HCT116 (cell line): ENCODE measurements around the gene NACC2. TPM values are rescaled to one million over a fixed set of nuclear protein-coding genes. Genes with fewer than 3 reads are reported as not detected.

ENCODE experiments used
- ATAC-seq: fragments of 200-7000 bp; cut with Tn5 transposase; 2 replicates; pipeline ENCODE4 v1.9.1; 2020; ENCODE audit warnings: mild to moderate bottlenecking, moderate library complexity
- BruUV-seq: library from RNA; stranded (reverse); fragments of 400-500 nt; replicated peaks from 2 replicates; lab custom pipeline; 2021; lab: Mats Ljungman, UMichigan
- CTCF ChIA-PET: fragments of 300-600 bp; sonication (Branson Sonifier 250); formaldehyde crosslinking; loops from one replicate; lab custom pipeline; 2021; ENCODE audit warnings: antibody characterized with exemption; lab: Charles Lee
- POLR2A ChIA-PET: fragments of 300-600, 350-600 bp; sonication (Branson Sonifier 250); formaldehyde crosslinking; loops from one replicate; lab custom pipeline; 2021; ENCODE audit warnings: antibody characterized with exemption; lab: Charles Lee
- RAD21 ChIA-PET, 2 experiments: fragments of 300-600 bp; sonication (Branson Sonifier 250); formaldehyde crosslinking; loops; one replicate each; lab custom pipeline; 2023; ENCODE audit warnings: low total read pairs in 2 of 2; ENCODE audit not compliant: uncharacterized antibody in 2 of 2, unreplicated experiment in 2 of 2, low non-redundant PET in 1 of 2; lab: Charles Lee
- DNase-seq: peaks from one replicate; pipeline ENCODE4 v3.0.0-alpha.2; 2010; ENCODE audit warnings: low read depth, low spot score
- H2AFZ ChIP-seq: fragments of 200-600 bp; shearing (Covaris generic), sonication (generic); 2 replicates; pipeline ENCODE4 v1.6.1; 2017; ENCODE audit warnings: low read depth, mixed run types, mixed read lengths, antibody characterized with exemption, low read length; ENCODE audit not compliant: poor library complexity, severe bottlenecking
- H3K27ac ChIP-seq: 2 replicates; pipeline ENCODE4 v1.5.1; 2012; ENCODE audit warnings: low read depth, low read length
- H3K27me3 ChIP-seq: fragments of 200-600 bp; sonication (generic); 2 replicates; pipeline ENCODE4 v1.6.1; 2016; ENCODE audit warnings: mixed run types, low read length, mixed read lengths; ENCODE audit not compliant: insufficient read depth
- H3K36me3 ChIP-seq, 2 experiments: fragments of 200-500 bp in 1 of 2; fragments of 200-600 bp in 1 of 2; sonication (Bioruptor generic) in 1 of 2; sonication (generic) in 1 of 2; 2 replicates each; pipeline versions ENCODE4 v1.5.1 to v1.6.1; 2014 to 2016; ENCODE audit warnings: low read length in 2 of 2, inconsistent platforms in 1 of 2, mixed read lengths in 1 of 2, mixed run types in 1 of 2; ENCODE audit not compliant: insufficient read depth in 2 of 2, control insufficient read depth in 1 of 2
- H3K4me1 ChIP-seq, 2 experiments: fragments of 200-600 bp in 1 of 2; sonication (generic) in 1 of 2; 2 replicates each; pipeline versions ENCODE4 v1.5.1 to v1.6.1; 2012 to 2017; ENCODE audit warnings: low read length in 2 of 2, inconsistent platforms in 1 of 2, mild to moderate bottlenecking in 1 of 2, mixed read lengths in 1 of 2, mixed run types in 1 of 2, moderate library complexity in 1 of 2; ENCODE audit not compliant: insufficient read depth in 2 of 2, control insufficient read depth in 1 of 2
- H3K4me2 ChIP-seq: fragments of 200-600 bp; sonication (generic); 2 replicates; pipeline ENCODE4 v1.6.1; 2017; ENCODE audit warnings: mixed run types, low read length, mixed read lengths
- H3K4me3 ChIP-seq, 2 experiments: fragments of 200-600 bp in 1 of 2; sonication (generic) in 1 of 2; replicated peaks in 1 of 2; 2 replicates each; pipeline ENCODE4 v1.5.1; 2011 to 2016; ENCODE audit warnings: low read length in 2 of 2, control low read depth in 1 of 2, low read depth in 1 of 2, mild to moderate bottlenecking in 1 of 2, mixed read lengths in 1 of 2, mixed run types in 1 of 2
- H3K79me2 ChIP-seq: fragments of 200-600 bp; sonication (generic); 2 replicates; pipeline ENCODE4 v1.6.1; 2017; ENCODE audit warnings: mild to moderate bottlenecking, mixed run types, low read length, moderate library complexity, mixed read lengths; ENCODE audit not compliant: insufficient read depth
- H3K9ac ChIP-seq: fragments of 200-600 bp; sonication (generic); 2 replicates; pipeline ENCODE4 v1.6.1; 2016; ENCODE audit warnings: low read length, mixed read lengths
- H3K9me2 ChIP-seq: fragments of 200-600 bp; sonication (generic), shearing (Covaris generic); 2 replicates; pipeline ENCODE4 v1.6.1; 2017; ENCODE audit warnings: mixed run types, mild to moderate bottlenecking, moderate library complexity; ENCODE audit not compliant: insufficient read depth
- H3K9me3 ChIP-seq, 2 experiments: fragments of 200-500 bp in 1 of 2; fragments of 200-600 bp in 1 of 2; sonication (Bioruptor generic) in 1 of 2; sonication (generic) in 1 of 2; 2 replicates each; pipeline ENCODE4 v1.6.1; 2014 to 2017; ENCODE audit warnings: low read length in 2 of 2, mixed read lengths in 2 of 2, inconsistent platforms in 1 of 2, low read depth in 1 of 2, mild to moderate bottlenecking in 1 of 2, mixed run types in 1 of 2, moderate library complexity in 1 of 2; ENCODE audit not compliant: control insufficient read depth in 1 of 2, insufficient read depth in 1 of 2
- H4K20me1 ChIP-seq: fragments of 200-600 bp; sonication (generic), shearing (Covaris generic); 2 replicates; pipeline ENCODE4 v1.6.1; 2017; ENCODE audit warnings: mixed run types, mild to moderate bottlenecking, moderate library complexity; ENCODE audit not compliant: insufficient read depth
- CBX3 ChIP-seq: IDR thresholded peaks from 2 replicates; pipeline ENCODE4 v1.6.1; 2012; ENCODE audit warnings: low read depth
- EGR1 ChIP-seq: IDR thresholded peaks from 2 replicates; pipeline ENCODE4 v1.6.1; 2012; ENCODE audit warnings: low read depth
- ELF1 ChIP-seq: IDR thresholded peaks from 2 replicates; pipeline ENCODE4 v1.6.1; 2012; ENCODE audit warnings: low read depth, borderline replicate concordance
- EZH2phosphoT487 ChIP-seq: fragments of 200-600 bp; IDR thresholded peaks from 2 replicates; pipeline ENCODE4 v1.6.1; 2018; ENCODE audit warnings: antibody characterized with exemption, borderline replicate concordance
- FOSL1 ChIP-seq: IDR thresholded peaks from 2 replicates; pipeline ENCODE4 v1.6.1; 2012; ENCODE audit warnings: low read depth
- JUND ChIP-seq: IDR thresholded peaks from 2 replicates; pipeline ENCODE4 v1.6.1; 2012
- POLR2A ChIP-seq: IDR thresholded peaks from 2 replicates; pipeline ENCODE4 v1.7.0; 2011; ENCODE audit warnings: borderline replicate concordance; ENCODE audit not compliant: insufficient read depth, insufficient read length; ENCODE audit errors: extremely low read depth
- POLR2AphosphoS5 ChIP-seq: IDR thresholded peaks from 2 replicates; pipeline ENCODE4 v1.6.1; 2011; ENCODE audit warnings: mild to moderate bottlenecking, low read depth, low read length, moderate library complexity
- SP1 ChIP-seq: IDR thresholded peaks from 2 replicates; pipeline ENCODE4 v1.6.1; 2012; ENCODE audit warnings: low read depth
- SRF ChIP-seq: IDR thresholded peaks from 2 replicates; pipeline ENCODE4 v1.6.1; 2012; ENCODE audit warnings: low read depth
- TCF7L2 ChIP-seq: IDR thresholded peaks from 2 replicates; pipeline ENCODE4 v1.7.0; 2011; ENCODE audit warnings: borderline replicate concordance, inconsistent platforms; ENCODE audit not compliant: insufficient read depth, insufficient read length; ENCODE audit errors: extremely low read depth
- YY1 ChIP-seq: IDR thresholded peaks from 2 replicates; pipeline ENCODE4 v1.6.1; 2011; ENCODE audit warnings: low read length, low read depth, moderate library complexity, mild to moderate bottlenecking; ENCODE audit not compliant: insufficient replicate concordance; ENCODE audit errors: extremely low read depth
- ZFX ChIP-seq: fragments of 450-650 bp; IDR thresholded peaks from 2 replicates; pipeline ENCODE4 v1.6.1; 2017
- ZNF274 ChIP-seq: fragments of 200-500 bp; sonication (Bioruptor generic); IDR thresholded peaks from 2 replicates; pipeline ENCODE4 v1.6.1; 2014; ENCODE audit warnings: mild to moderate bottlenecking, low read depth, low read length, inconsistent platforms
- intact Hi-C: fragments of 100-400 bp; cut with micrococcal nuclease; formaldehyde crosslinking; loops from 2 replicates; pipeline ENCODE4 v1.10.0; 2022
- total RNA-seq: library from RNA; stranded (reverse); gene quantifications from one replicate; pipeline ENCODE4 v1.2.1, GENCODE V29; 2021; ENCODE audit not compliant: unreplicated experiment
- TF ChIP-seq, protein P1 (sequence below): IDR thresholded peaks from 2 replicates; pipeline ENCODE4 v1.6.1; 2012; ENCODE audit warnings: low read depth
- TF ChIP-seq, protein P2 (sequence below): IDR thresholded peaks from 2 replicates; pipeline ENCODE4 v1.6.1; 2012
- TF ChIP-seq, protein P3 (sequence below): IDR thresholded peaks from 2 replicates; pipeline ENCODE4 v1.6.1; 2012
- TF ChIP-seq, protein P4 (sequence below): IDR thresholded peaks from 2 replicates; pipeline ENCODE4 v1.6.1; 2011; ENCODE audit warnings: mild to moderate bottlenecking, low read length, moderate library complexity; ENCODE audit not compliant: insufficient replicate concordance; ENCODE audit errors: extremely low read depth

The NACC2 gene
- total RNA-seq, 1 experiment from 2014 or later: 27.8 TPM

DNA sequence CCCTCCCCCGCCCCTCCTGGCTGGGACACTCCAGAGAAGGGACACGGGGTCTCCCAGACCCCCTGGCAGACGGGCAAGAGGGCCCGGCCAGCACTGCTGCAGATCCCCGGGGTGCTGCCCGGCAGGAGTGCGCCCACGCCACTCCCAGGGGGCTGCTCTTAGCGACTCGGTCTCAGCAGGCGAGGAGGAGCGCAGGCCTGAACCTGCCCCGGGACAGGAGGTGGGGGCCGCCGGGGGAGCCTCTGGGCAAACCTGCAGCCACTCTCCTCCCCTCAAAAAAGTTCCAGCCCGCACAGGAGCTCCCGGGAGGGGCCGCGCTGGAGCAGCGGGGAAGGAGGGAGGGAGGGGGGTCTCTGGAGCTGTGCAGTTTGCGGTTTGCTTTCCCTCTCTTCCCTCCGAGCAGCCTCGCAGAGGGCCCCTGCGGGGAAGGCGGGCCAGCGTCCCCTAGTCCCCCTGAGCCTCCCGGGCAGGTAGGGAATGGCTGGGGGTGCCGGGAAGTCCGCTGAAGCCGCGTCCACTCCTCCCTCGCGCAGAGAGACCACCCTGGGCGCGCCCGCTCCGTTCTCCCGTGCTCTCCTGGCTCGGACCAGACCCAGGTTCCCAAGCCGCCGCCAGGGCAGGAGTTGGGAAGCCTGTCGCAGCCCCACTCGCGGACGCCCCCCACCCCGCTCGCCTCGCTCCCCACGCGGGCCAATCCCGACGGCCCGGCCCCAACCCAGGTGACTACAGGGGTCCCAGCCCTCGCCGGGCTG, 44.2 kb downstream of the NACC2 start:
- peaks cover 41 to 54% of the 10 kb centered on the region in 2 experiments for H3K4me1 ChIP-seq
- peaks cover 7% of the 10 kb centered on the region in 2 experiments; a peak in 3 of 4 replicates for H3K36me3 ChIP-seq
- TF ChIP-seq ZFX (no peak), EGR1 (no peak), SRF (no peak), TCF7L2 (no peak), POLR2A (no peak), ZNF274 (no peak), SP1 (no peak), YY1 (no peak), FOSL1 (no peak), JUND (no peak), CBX3 (no peak), EZH2phosphoT487 (no peak), POLR2AphosphoS5 (no peak), ELF1 (no peak)
- TF ChIP-seq, protein P1, sequence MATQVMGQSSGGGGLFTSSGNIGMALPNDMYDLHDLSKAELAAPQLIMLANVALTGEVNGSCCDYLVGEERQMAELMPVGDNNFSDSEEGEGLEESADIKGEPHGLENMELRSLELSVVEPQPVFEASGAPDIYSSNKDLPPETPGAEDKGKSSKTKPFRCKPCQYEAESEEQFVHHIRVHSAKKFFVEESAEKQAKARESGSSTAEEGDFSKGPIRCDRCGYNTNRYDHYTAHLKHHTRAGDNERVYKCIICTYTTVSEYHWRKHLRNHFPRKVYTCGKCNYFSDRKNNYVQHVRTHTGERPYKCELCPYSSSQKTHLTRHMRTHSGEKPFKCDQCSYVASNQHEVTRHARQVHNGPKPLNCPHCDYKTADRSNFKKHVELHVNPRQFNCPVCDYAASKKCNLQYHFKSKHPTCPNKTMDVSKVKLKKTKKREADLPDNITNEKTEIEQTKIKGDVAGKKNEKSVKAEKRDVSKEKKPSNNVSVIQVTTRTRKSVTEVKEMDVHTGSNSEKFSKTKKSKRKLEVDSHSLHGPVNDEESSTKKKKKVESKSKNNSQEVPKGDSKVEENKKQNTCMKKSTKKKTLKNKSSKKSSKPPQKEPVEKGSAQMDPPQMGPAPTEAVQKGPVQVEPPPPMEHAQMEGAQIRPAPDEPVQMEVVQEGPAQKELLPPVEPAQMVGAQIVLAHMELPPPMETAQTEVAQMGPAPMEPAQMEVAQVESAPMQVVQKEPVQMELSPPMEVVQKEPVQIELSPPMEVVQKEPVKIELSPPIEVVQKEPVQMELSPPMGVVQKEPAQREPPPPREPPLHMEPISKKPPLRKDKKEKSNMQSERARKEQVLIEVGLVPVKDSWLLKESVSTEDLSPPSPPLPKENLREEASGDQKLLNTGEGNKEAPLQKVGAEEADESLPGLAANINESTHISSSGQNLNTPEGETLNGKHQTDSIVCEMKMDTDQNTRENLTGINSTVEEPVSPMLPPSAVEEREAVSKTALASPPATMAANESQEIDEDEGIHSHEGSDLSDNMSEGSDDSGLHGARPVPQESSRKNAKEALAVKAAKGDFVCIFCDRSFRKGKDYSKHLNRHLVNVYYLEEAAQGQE: no peak
- TF ChIP-seq, protein P2, sequence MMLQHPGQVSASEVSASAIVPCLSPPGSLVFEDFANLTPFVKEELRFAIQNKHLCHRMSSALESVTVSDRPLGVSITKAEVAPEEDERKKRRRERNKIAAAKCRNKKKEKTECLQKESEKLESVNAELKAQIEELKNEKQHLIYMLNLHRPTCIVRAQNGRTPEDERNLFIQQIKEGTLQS: no peak
- TF ChIP-seq, protein P3, sequence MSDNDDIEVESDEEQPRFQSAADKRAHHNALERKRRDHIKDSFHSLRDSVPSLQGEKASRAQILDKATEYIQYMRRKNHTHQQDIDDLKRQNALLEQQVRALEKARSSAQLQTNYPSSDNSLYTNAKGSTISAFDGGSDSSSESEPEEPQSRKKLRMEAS: no peak
- TF ChIP-seq, protein P4, sequence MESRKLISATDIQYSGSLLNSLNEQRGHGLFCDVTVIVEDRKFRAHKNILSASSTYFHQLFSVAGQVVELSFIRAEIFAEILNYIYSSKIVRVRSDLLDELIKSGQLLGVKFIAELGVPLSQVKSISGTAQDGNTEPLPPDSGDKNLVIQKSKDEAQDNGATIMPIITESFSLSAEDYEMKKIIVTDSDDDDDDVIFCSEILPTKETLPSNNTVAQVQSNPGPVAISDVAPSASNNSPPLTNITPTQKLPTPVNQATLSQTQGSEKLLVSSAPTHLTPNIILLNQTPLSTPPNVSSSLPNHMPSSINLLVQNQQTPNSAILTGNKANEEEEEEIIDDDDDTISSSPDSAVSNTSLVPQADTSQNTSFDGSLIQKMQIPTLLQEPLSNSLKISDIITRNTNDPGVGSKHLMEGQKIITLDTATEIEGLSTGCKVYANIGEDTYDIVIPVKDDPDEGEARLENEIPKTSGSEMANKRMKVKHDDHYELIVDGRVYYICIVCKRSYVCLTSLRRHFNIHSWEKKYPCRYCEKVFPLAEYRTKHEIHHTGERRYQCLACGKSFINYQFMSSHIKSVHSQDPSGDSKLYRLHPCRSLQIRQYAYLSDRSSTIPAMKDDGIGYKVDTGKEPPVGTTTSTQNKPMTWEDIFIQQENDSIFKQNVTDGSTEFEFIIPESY: no peak
- BruUV-seq: no TSS peak
- peaks cover 67% of the 10 kb centered on the region for H3K79me2 ChIP-seq
- H2AFZ ChIP-seq: no peak overlapping the region
- ChIA-PET RAD21 (no interaction called here), CTCF (no interaction called here), POLR2A (no interaction called here)
- intact Hi-C loops: no loop called here
- peak overlapping the region; percentile 41 to 56 for H3K4me3 ChIP-seq
- DNase-seq (no peak), ATAC-seq (no peak)
- peak overlapping the region; percentile 86 for H3K4me2 ChIP-seq
- peak overlapping the region; percentile 98 for H3K27ac ChIP-seq
- no peaks in the 10 kb centered on the region for H3K27me3 ChIP-seq
- no peaks in the 10 kb centered on the region for H3K9me2 ChIP-seq
- H4K20me1 ChIP-seq: no peaks in the 10 kb centered on the region
- no peaks in the 10 kb centered on the region for H3K9me3 ChIP-seq
- peak overlapping the region; percentile 49 for H3K9ac ChIP-seq
